ENCODE measurements around the gene KCNH6. TPM values are rescaled to one million over a fixed set of nuclear protein-coding genes. Genes with fewer than 3 reads are reported as not detected.

Gene KCNH6
- total RNA-seq, 4 donors from 2014 or later: not detected

DNA sequence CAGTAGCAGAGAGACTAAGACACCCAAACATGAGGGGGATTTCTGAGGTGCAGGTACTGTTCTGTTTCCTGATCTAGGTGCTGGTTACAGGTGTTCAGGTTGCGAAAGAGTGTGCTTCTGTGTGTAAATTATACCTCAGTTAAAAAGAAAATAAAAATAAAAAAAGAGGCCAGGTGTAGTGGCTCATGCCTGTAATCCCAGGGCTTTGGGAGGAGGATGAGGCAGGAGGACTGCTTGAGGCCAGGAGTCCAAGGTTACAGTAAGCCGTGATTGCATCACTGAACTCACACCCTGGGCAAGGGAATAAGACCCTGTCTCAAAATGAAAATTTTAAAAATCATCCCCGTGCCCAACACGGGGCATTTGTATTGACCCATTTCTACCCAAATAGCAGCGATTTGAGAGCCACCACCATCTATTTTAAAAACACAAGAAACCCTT lies 23.9 kb downstream of the KCNH6 start:
- Histone ChIP-seq H3K4me3 (no peak overlapping the region), H3K9me3 (no peaks in the 10 kb centered on the region), H3K27me3 (peaks cover 4% of the 10 kb centered on the region), H3K27ac (no peak overlapping the region), H3K4me1 (peaks cover 0 to 25% (median 0%) of the 10 kb centered on the region in 3 donors), H3K36me3 (no peaks in the 10 kb centered on the region)
- TF ChIP-seq POLR2AphosphoS5 (IDR thresholded peaks at IDR 0.05): no peak
- TF ChIP-seq EP300 (IDR thresholded peaks at IDR 0.05): no peak
- TF ChIP-seq, protein P1, sequence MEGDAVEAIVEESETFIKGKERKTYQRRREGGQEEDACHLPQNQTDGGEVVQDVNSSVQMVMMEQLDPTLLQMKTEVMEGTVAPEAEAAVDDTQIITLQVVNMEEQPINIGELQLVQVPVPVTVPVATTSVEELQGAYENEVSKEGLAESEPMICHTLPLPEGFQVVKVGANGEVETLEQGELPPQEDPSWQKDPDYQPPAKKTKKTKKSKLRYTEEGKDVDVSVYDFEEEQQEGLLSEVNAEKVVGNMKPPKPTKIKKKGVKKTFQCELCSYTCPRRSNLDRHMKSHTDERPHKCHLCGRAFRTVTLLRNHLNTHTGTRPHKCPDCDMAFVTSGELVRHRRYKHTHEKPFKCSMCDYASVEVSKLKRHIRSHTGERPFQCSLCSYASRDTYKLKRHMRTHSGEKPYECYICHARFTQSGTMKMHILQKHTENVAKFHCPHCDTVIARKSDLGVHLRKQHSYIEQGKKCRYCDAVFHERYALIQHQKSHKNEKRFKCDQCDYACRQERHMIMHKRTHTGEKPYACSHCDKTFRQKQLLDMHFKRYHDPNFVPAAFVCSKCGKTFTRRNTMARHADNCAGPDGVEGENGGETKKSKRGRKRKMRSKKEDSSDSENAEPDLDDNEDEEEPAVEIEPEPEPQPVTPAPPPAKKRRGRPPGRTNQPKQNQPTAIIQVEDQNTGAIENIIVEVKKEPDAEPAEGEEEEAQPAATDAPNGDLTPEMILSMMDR (IDR thresholded peaks at IDR 0.05): no peak
- no peak for TF ChIP-seq POLR2A (IDR thresholded peaks at IDR 0.05)
- no peak for ATAC-seq
- WGBS, 2 donors (ENCODE audit: low coverage in 1 of 2): 92 to 97% methylated on average over 2 to 3 of the region's 5 CpGs

DNA sequence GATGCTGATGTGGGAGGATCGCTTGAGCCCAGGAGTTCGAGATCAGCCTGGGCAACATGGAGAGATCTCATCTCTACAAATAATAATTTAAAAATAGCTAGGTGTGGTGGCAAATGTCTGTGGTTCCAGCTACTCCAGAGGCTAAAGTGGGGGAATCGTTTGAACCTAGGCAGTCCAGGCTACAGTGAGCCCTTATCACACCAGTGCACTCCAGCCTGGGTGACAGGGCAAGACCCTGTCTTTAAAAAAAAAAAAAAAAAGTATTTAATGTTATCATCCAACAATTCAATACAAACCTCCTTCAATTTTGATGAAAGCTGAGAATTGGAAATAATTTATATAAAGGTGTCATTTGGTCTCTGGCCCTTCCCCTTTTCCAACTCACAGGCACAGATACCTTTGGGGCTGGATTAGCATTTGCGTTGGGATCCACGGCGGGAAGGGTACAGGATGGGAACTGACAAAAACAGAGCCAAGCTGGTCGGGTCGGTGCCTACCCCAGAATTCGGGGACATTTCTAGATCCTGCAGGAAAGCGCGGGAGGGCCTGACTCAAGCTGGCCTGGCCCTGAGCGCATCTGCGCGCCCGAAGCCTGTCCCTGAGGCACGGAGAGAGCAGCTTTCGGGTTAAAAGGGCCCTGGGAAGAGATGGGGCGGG lies 26.3 kb downstream of the KCNH6 start:
- H3K27me3 ChIP-seq: no peaks in the 10 kb centered on the region
- H3K36me3 ChIP-seq: no peaks in the 10 kb centered on the region
- H3K4me3 ChIP-seq: peak overlapping the region; percentile 34 to 95
- no peak for ATAC-seq
- peaks cover 0 to 48% (median 0%) of the 10 kb centered on the region in 3 donors for H3K4me1 ChIP-seq
- H3K9me3 ChIP-seq: no peaks in the 10 kb centered on the region
- TF ChIP-seq, protein P1 (IDR thresholded peaks at IDR 0.05): no peak
- TF ChIP-seq POLR2AphosphoS5 (IDR thresholded peaks at IDR 0.05) (no peak), POLR2A (IDR thresholded peaks at IDR 0.05) (no peak), EP300 (IDR thresholded peaks at IDR 0.05) (no peak)
- H3K27ac ChIP-seq: peak overlapping the region; percentile 51 to 92 (median 90)
- 26 to 31% methylated on average over 10 to 11 of the region's 18 CpGs for WGBS, 2 donors (ENCODE audit: low coverage in 1 of 2)

DNA sequence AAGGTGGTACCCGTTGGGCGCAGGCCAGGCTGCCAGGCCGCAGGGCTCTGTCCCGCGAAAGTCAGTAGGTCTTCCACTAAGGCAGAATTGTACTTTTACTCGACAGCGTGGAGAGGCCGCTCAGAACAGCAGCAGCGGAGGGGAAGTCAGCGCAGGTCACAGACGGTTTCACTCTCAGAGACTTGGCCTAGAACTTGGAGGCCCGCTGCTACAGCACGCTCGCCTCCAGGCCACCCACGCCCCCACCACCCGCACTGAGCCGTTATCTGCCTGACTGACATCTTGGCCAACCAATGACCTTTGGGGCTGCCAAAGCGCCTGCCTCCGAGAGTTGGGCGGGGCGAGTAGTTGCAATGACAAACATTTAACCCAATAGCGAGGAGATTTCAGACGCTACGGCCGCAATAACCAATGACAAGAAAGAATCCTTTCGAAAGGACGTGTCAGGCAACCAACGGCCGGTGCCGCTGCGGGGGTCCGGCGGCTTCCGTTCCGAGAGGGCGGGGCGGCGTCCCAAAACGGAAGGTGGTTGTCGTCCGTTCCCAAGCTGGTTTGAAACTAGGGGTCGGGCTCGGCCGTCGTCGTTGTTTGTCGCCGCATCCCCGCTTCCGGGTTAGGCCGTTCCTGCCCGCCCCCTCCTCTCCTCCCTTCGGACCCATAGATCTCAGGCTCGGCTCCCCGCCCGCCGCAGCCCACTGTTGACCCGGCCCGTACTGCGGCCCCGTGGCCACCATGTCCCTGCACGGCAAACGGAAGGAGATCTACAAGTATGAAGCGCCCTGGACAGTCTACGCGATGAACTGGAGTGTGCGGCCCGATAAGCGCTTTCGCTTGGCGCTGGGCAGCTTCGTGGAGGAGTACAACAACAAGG lies 27.0 kb downstream of the KCNH6 start, which contains the start of gene DCAF7:
TSS of gene DCAF7 (plus strand) at position 532 of the 871 bp plus-strand sequence. CDS start at position 733, 201 bp downstream.
- TF ChIP-seq POLR2A (IDR thresholded peaks at IDR 0.05) (peak; percentile 42), EP300 (IDR thresholded peaks at IDR 0.05) (no peak), POLR2AphosphoS5 (IDR thresholded peaks at IDR 0.05) (peak; percentile 54)
- TF ChIP-seq, protein P1 (IDR thresholded peaks at IDR 0.05): no peak
- H3K36me3 ChIP-seq: no peaks in the 10 kb centered on the region
- WGBS, 2 donors (ENCODE audit: low coverage in 1 of 2): 0% methylated on average over 2 to 4 of the region's 72 CpGs
- peaks cover 0 to 55% (median 0%) of the 10 kb centered on the region in 3 donors for H3K4me1 ChIP-seq
- no peaks in the 10 kb centered on the region for H3K27me3 ChIP-seq
- ATAC-seq: peak; percentile 99
- H3K27ac ChIP-seq: peak within 1 kb of the TSS; percentile 53 to 92 (median 90)
- H3K9me3 ChIP-seq: no peaks in the 10 kb centered on the region
- peak within 1 kb of the TSS; percentile 95 for H3K4me3 ChIP-seq

DNA sequence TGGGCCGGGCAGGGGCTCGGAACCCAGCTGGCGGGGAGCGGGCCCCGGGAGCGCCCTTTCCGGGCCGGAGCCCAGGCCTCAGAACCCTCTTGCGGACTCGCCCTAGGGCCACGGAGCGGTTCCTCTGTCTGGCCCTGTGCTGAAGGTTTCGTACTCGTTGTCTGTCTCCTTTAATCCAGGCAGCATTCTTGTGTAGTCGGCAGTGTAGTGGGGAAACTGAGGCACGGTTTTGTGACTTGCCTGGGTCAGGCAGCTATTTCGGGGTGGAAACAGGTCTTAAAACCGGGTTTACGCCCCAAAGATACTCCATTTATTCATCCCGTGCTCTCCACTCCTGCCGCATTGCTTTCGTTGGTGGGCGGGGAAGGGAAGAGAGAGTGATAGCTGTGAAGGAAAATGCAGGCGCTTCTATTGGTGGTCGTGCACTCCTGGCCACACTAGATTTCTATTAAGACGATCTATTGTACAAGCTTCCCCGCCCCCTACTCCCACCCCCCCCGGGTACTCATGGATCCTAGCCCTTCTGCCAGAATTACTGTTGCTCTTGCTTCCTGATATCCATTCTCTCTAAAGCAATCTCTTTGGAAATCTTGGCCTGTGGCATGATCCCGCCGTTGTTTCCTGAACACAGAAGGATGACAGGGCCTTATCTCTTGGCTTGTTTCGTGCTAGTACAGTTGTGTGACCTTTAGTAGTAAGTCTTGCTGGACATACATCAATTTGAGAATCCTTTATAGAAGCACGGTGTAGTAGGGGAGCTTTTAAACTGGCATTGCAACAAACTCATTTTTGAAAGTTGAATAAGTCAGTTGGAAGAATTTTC lies 27.9 kb downstream of the KCNH6 start:
- Histone ChIP-seq H3K36me3 (no peaks in the 10 kb centered on the region), H3K27me3 (no peaks in the 10 kb centered on the region), H3K4me3 (peak overlapping the region; percentile 95), H3K27ac (peak overlapping the region; percentile 53 to 92 (median 86)), H3K9me3 (no peaks in the 10 kb centered on the region), H3K4me1 (peaks cover 0 to 64% (median 0%) of the 10 kb centered on the region in 3 donors)
- WGBS, 2 donors (ENCODE audit: low coverage in 1 of 2): 0 to 1% methylated on average over 8 to 17 of the region's 32 CpGs
- ATAC-seq: no peak
- no peak for TF ChIP-seq POLR2AphosphoS5 (IDR thresholded peaks at IDR 0.05)
- no peak for TF ChIP-seq EP300 (IDR thresholded peaks at IDR 0.05)
- TF ChIP-seq, protein P1 (IDR thresholded peaks at IDR 0.05): no peak
- TF ChIP-seq POLR2A (IDR thresholded peaks at IDR 0.05): no peak

Data from gastroesophageal sphincter (tissue), 4 donors.